H1 (cell line): ENCODE results near the gene ACTR3C. TPM values are rescaled to one million over a fixed set of nuclear protein-coding genes. Genes with fewer than 3 reads are reported as not detected.
"Not testable (repeated sequence)": the region's sequence is repeated elsewhere in the genome, so short reads cannot be mapped to it uniquely, and the experiment has no call there.

Experiments
- CTCF ChIA-PET: fragments of 300-600 bp; sonication (Branson Sonifier 250); formaldehyde crosslinking; loops from one replicate; lab custom pipeline; 2021; ENCODE audit not compliant: partially characterized antibody; lab: Charles Lee
- POLR2A ChIA-PET: fragments of 300-600 bp; sonication (Branson Sonifier 250); formaldehyde crosslinking; loops from one replicate; lab custom pipeline; 2021; ENCODE audit warnings: inconsistent platforms; ENCODE audit not compliant: partially characterized antibody; lab: Charles Lee
- DNase-seq, 2 experiments: peaks; one replicate each; pipeline versions ENCODE4 v3.0.0 to v3.0.0-alpha.2; 2010 to 2022; ENCODE audit warnings: low spot score in 2 of 2, low read depth in 1 of 2, mixed read lengths in 1 of 2
- FAIRE-seq: peaks from 2 replicates; lab custom pipeline; 2011; peaks lifted over from hg19 to GRCh38; lab: Jason Lieb, UNC
- H2AFZ ChIP-seq: 2 replicates; pipeline ENCODE4 v1.8.1; 2012; ENCODE audit warnings: low read length, inconsistent platforms
- H2AK5ac ChIP-seq: 2 replicates; pipeline ENCODE4 v1.6.1; 2013; ENCODE audit warnings: low read depth, low read length
- H2BK120ac ChIP-seq: replicated peaks from 2 replicates; pipeline ENCODE3; 2013; ENCODE audit warnings: low read depth, low read length, inconsistent platforms
- H2BK12ac ChIP-seq: 2 replicates; pipeline ENCODE4 v1.6.1; 2013; ENCODE audit warnings: low read depth, low read length
- H2BK15ac ChIP-seq: 2 replicates; pipeline ENCODE4 v1.6.1; 2013; ENCODE audit warnings: low read length
- H2BK20ac ChIP-seq: 2 replicates; pipeline ENCODE4 v1.6.1; 2013; ENCODE audit warnings: low read length
- H2BK5ac ChIP-seq: 2 replicates; pipeline ENCODE4 v1.6.1; 2013; ENCODE audit warnings: low read depth, low read length
- H3K14ac ChIP-seq: 2 replicates; pipeline ENCODE4 v1.6.1; 2013; ENCODE audit warnings: inconsistent platforms; ENCODE audit not compliant: insufficient read length
- H3K18ac ChIP-seq: 2 replicates; pipeline ENCODE4 v1.6.1; 2013; ENCODE audit warnings: low read length; ENCODE audit errors: extremely low read depth
- H3K23ac ChIP-seq: 2 replicates; pipeline ENCODE4 v1.6.1; 2013; ENCODE audit warnings: inconsistent platforms; ENCODE audit not compliant: insufficient read length
- H3K23me2 ChIP-seq: 2 replicates; pipeline ENCODE4 v1.6.1; 2013; ENCODE audit warnings: low read depth, low read length
- H3K27ac ChIP-seq: 2 replicates; pipeline ENCODE4 v1.6.1; 2011; ENCODE audit warnings: low read depth, low read length, inconsistent platforms
- H3K27me3 ChIP-seq, 4 experiments: replicated peaks in 1 of 4; 1 replicate in 1 of 4; 2 replicates in 3 of 4; pipeline versions ENCODE4 v1.6.1 to v1.8.1; 2011 to 2013; ENCODE audit warnings: low read length in 3 of 4, mild to moderate bottlenecking in 3 of 4, inconsistent platforms in 2 of 4, mixed read lengths in 2 of 4, moderate library complexity in 1 of 4; ENCODE audit not compliant: control insufficient read depth in 3 of 4, insufficient read depth in 3 of 4; ENCODE audit errors: extremely low read depth in 1 of 4
- H3K36me3 ChIP-seq, 4 experiments: 2 replicates each; pipeline versions ENCODE4 v1.6.1 to v1.8.1; 2011 to 2013; ENCODE audit warnings: mild to moderate bottlenecking in 4 of 4, low read length in 3 of 4, moderate library complexity in 2 of 4, control low read depth in 1 of 4, inconsistent platforms in 1 of 4; ENCODE audit not compliant: insufficient read depth in 4 of 4, control insufficient read depth in 2 of 4
- H3K4ac ChIP-seq: replicated peaks from 2 replicates; pipeline ENCODE3; 2013; ENCODE audit warnings: low read length, low read depth, mixed read lengths, inconsistent platforms; ENCODE audit not compliant: insufficient read length
- H3K4me1 ChIP-seq, 4 experiments: replicated peaks in 1 of 4; 1 replicate in 1 of 4; 2 replicates in 3 of 4; pipeline versions ENCODE4 v1.6.1 to v1.8.1; 2011 to 2013; ENCODE audit warnings: low read length in 3 of 4, inconsistent platforms in 2 of 4, mixed read lengths in 1 of 4; ENCODE audit not compliant: insufficient read depth in 4 of 4, control insufficient read depth in 3 of 4
- H3K4me2 ChIP-seq, 2 experiments: 2 replicates each; pipeline versions ENCODE4 v1.6.1 to v1.8.1; 2011 to 2013; ENCODE audit warnings: low read depth in 2 of 2, low read length in 2 of 2, control low read depth in 1 of 2, inconsistent platforms in 1 of 2, mild to moderate bottlenecking in 1 of 2; ENCODE audit not compliant: insufficient read depth in 1 of 2
- H3K4me3 ChIP-seq, 4 experiments: fragments of 200-600, 300-600 bp in 1 of 4; sonication (generic), shearing (Covaris generic), sonication (Bioruptor Twin) in 1 of 4; 2 replicates each; pipeline versions ENCODE4 v1.5.1 to v1.8.1; 2011 to 2016; ENCODE audit warnings: low read length in 4 of 4, low read depth in 3 of 4, control low read depth in 2 of 4, inconsistent platforms in 2 of 4, mild to moderate bottlenecking in 2 of 4, mixed read lengths in 1 of 4, moderate library complexity in 1 of 4; ENCODE audit not compliant: insufficient read depth in 2 of 4; ENCODE audit errors: extremely low read depth in 1 of 4
- H3K56ac ChIP-seq: replicated peaks from 2 replicates; pipeline ENCODE3; 2013; ENCODE audit warnings: low read depth, mild to moderate bottlenecking, mixed read lengths, low read length, inconsistent platforms; ENCODE audit not compliant: insufficient read length
- H3K79me1 ChIP-seq: 2 replicates; pipeline ENCODE4 v1.6.1; 2013; ENCODE audit warnings: low read depth, low read length, control low read depth
- H3K79me2 ChIP-seq, 2 experiments: 2 replicates each; pipeline versions ENCODE4 v1.6.1 to v1.8.1; 2012 to 2013; ENCODE audit warnings: low read length in 2 of 2, mild to moderate bottlenecking in 2 of 2, inconsistent platforms in 1 of 2; ENCODE audit not compliant: insufficient read depth in 2 of 2, control insufficient read depth in 1 of 2
- H3K9ac ChIP-seq, 4 experiments: replicated peaks in 1 of 4; 1 replicate in 1 of 4; 2 replicates in 3 of 4; pipeline versions ENCODE4 v1.6.1 to v1.8.1; 2011 to 2013; ENCODE audit warnings: low read depth in 3 of 4, low read length in 3 of 4, control low read depth in 2 of 4, mild to moderate bottlenecking in 2 of 4, moderate library complexity in 2 of 4, inconsistent platforms in 1 of 4; ENCODE audit errors: extremely low read depth in 1 of 4
- H3K9me3 ChIP-seq, 2 experiments: 2 replicates each; pipeline versions ENCODE4 v1.6.1 to v1.8.1; 2012 to 2013; ENCODE audit warnings: mild to moderate bottlenecking in 2 of 2, moderate library complexity in 2 of 2, control low read depth in 1 of 2, inconsistent platforms in 1 of 2, low read depth in 1 of 2, low read length in 1 of 2, mixed read lengths in 1 of 2; ENCODE audit not compliant: insufficient read depth in 2 of 2
- H4K20me1 ChIP-seq, 2 experiments: replicated peaks in 1 of 2; 2 replicates each; pipeline versions ENCODE3 to v1.8.1; 2011 to 2013; ENCODE audit warnings: inconsistent platforms in 2 of 2, low read length in 2 of 2, mild to moderate bottlenecking in 1 of 2; ENCODE audit not compliant: insufficient read depth in 2 of 2, control insufficient read depth in 1 of 2
- H4K5ac ChIP-seq: 2 replicates; pipeline ENCODE4 v1.6.1; 2013; ENCODE audit warnings: low read length, low read depth, mixed read lengths, inconsistent platforms; ENCODE audit not compliant: insufficient read length
- H4K8ac ChIP-seq: 2 replicates; pipeline ENCODE4 v1.8.0; 2013; ENCODE audit warnings: mild to moderate bottlenecking, moderate library complexity, low read length, inconsistent platforms; ENCODE audit not compliant: insufficient read depth; ENCODE audit errors: extremely low read depth
- H4K91ac ChIP-seq: replicated peaks from 2 replicates; pipeline ENCODE3; 2013; ENCODE audit warnings: low read length, mixed read lengths, inconsistent platforms; ENCODE audit not compliant: insufficient read length
- WGBS, 2 experiments: shearing (Covaris generic) in 1 of 2; methylation state at CpG; one replicate each; pipeline versions ENCODE4 v1.1.6 to v1.1.7; 2013 to 2015; ENCODE audit warnings: low lambda C conversion rate in 2 of 2, mixed read lengths in 2 of 2, inconsistent platforms in 1 of 2, low coverage in 1 of 2, missing lambda C conversion rate in 1 of 2; ENCODE audit not compliant: insufficient replicate concordance in 2 of 2, insufficient coverage in 1 of 2, insufficient read length in 1 of 2; ENCODE audit errors: extremely low coverage in 1 of 2, missing lambda C conversion rate in 1 of 2; 5-methylcytosine and 5-hydroxymethylcytosine counted together
- polyA plus RNA-seq, 7 experiments: library from polyadenylated mRNA; depleted of rRNA in 3 of 7; stranded (reverse) in 5 of 7; unstranded in 2 of 7; fragments of >200 nt in 5 of 7; fragments of 200-250 nt in 2 of 7; gene quantifications; 1 replicate in 5 of 7; 2 replicates in 1 of 7; 4 replicates in 1 of 7; pipeline versions ENCODE4 v1.2.1 to v1.2.3, GENCODE V29; 2011 to 2013; ENCODE audit warnings: missing spikeins in 2 of 7, mixed read lengths in 2 of 7
- total RNA-seq: library from RNA; stranded (reverse); fragmentation: NEBNext Ultra II Directional; extraction: Animal tissue kit (Norgen Biotek cat#: 25700); gene quantifications from 2 replicates; pipeline ENCODE4 v1.2.1, GENCODE V29; 2021

Gene ACTR3C
- total and polyA plus RNA-seq, 2 of the 8 experiments (the other 6 are each of a cell fraction or from before 2014, with no cell fraction given): 1.5 TPM; not detected in 1

DNA sequence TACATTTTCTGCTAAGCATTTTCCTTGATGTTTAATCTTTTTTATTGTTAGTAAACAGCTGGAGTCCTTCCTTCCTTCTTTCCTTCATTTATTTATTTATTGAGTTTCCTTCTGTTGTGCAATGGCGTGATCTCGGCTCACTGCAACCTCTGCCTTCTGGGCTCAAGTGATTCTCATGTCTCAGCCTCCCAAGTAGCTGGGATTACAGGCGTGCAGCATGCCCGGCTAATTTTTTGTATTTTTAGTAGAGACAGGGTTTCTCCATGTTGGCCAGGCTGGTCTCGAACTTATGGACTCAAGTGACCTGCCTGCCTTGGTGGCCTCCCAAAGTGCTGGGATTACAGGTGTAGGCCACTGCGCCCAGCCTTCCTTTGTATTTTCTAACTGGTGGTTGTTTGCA is 6.4 kb downstream of the ACTR3C start:
- H3K23ac ChIP-seq, H3K4me2 ChIP-seq, H3K36me3 ChIP-seq, H2BK20ac ChIP-seq, H2BK120ac ChIP-seq, H3K56ac ChIP-seq, H4K91ac ChIP-seq, H3K27me3 ChIP-seq, H3K9me3 ChIP-seq, H3K27ac ChIP-seq, FAIRE-seq, H3K79me1 ChIP-seq, DNase-seq, H3K4me3 ChIP-seq, H3K79me2 ChIP-seq, H4K20me1 ChIP-seq, H2AK5ac ChIP-seq, H3K18ac ChIP-seq, H2BK5ac ChIP-seq, H2BK12ac ChIP-seq, H4K8ac ChIP-seq, H2BK15ac ChIP-seq, H3K23me2 ChIP-seq, H4K5ac ChIP-seq, H2AFZ ChIP-seq, H3K9ac ChIP-seq, H3K4ac ChIP-seq, H3K14ac ChIP-seq: not testable (repeated sequence)
- WGBS, 2 experiments: 95% methylated on average over 6 of the region's 6 CpGs; no CpG with 5 or more reads in 1 of the 2 experiments
- peaks cover 0 to 20% (median 9%) of the 10 kb centered on the region in 4 experiments; a peak in 5 of 7 replicates for H3K4me1 ChIP-seq
- CTCF ChIA-PET: interaction anchor here (0.6 to 1.1 kb wide), 3 partner anchors 72 to 471 kb away, joined by 3 read pairs; no protein-coding TSS in a partner anchor
- POLR2A ChIA-PET: interaction anchor here (0.7 to 0.8 kb wide), 2 partner anchors 13 to 98 kb away, joined by 3 read pairs; no protein-coding TSS in a partner anchor
